H1 (cell line): ENCODE results near the gene STK32C. TPM values are rescaled to one million over a fixed set of nuclear protein-coding genes. Genes with fewer than 3 reads are reported as not detected.

Experiments used
- CTCF ChIA-PET: fragments of 300-600 bp; sonication (Branson Sonifier 250); formaldehyde crosslinking; loops from one replicate; lab custom pipeline; 2021; ENCODE audit not compliant: partially characterized antibody; lab: Charles Lee
- POLR2A ChIA-PET: fragments of 300-600 bp; sonication (Branson Sonifier 250); formaldehyde crosslinking; loops from one replicate; lab custom pipeline; 2021; ENCODE audit warnings: inconsistent platforms; ENCODE audit not compliant: partially characterized antibody; lab: Charles Lee
- DNase-seq, 2 experiments: peaks; one replicate each; pipeline versions ENCODE4 v3.0.0 to v3.0.0-alpha.2; 2010 to 2022; ENCODE audit warnings: low spot score in 2 of 2, low read depth in 1 of 2, mixed read lengths in 1 of 2
- FAIRE-seq: peaks from 2 replicates; lab custom pipeline; 2011; peaks lifted over from hg19 to GRCh38; lab: Jason Lieb, UNC
- H2AFZ ChIP-seq: 2 replicates; pipeline ENCODE4 v1.8.1; 2012; ENCODE audit warnings: low read length, inconsistent platforms
- H2AK5ac ChIP-seq: 2 replicates; pipeline ENCODE4 v1.6.1; 2013; ENCODE audit warnings: low read depth, low read length
- H2BK120ac ChIP-seq: replicated peaks from 2 replicates; pipeline ENCODE3; 2013; ENCODE audit warnings: low read depth, low read length, inconsistent platforms
- H2BK12ac ChIP-seq: 2 replicates; pipeline ENCODE4 v1.6.1; 2013; ENCODE audit warnings: low read depth, low read length
- H2BK15ac ChIP-seq: 2 replicates; pipeline ENCODE4 v1.6.1; 2013; ENCODE audit warnings: low read length
- H2BK20ac ChIP-seq: 2 replicates; pipeline ENCODE4 v1.6.1; 2013; ENCODE audit warnings: low read length
- H2BK5ac ChIP-seq: 2 replicates; pipeline ENCODE4 v1.6.1; 2013; ENCODE audit warnings: low read depth, low read length
- H3K14ac ChIP-seq: 2 replicates; pipeline ENCODE4 v1.6.1; 2013; ENCODE audit warnings: inconsistent platforms; ENCODE audit not compliant: insufficient read length
- H3K18ac ChIP-seq: 2 replicates; pipeline ENCODE4 v1.6.1; 2013; ENCODE audit warnings: low read length; ENCODE audit errors: extremely low read depth
- H3K23ac ChIP-seq: 2 replicates; pipeline ENCODE4 v1.6.1; 2013; ENCODE audit warnings: inconsistent platforms; ENCODE audit not compliant: insufficient read length
- H3K23me2 ChIP-seq: 2 replicates; pipeline ENCODE4 v1.6.1; 2013; ENCODE audit warnings: low read depth, low read length
- H3K27ac ChIP-seq: 2 replicates; pipeline ENCODE4 v1.6.1; 2011; ENCODE audit warnings: low read depth, low read length, inconsistent platforms
- H3K27me3 ChIP-seq, 4 experiments: replicated peaks in 1 of 4; 1 replicate in 1 of 4; 2 replicates in 3 of 4; pipeline versions ENCODE4 v1.6.1 to v1.8.1; 2011 to 2013; ENCODE audit warnings: low read length in 3 of 4, mild to moderate bottlenecking in 3 of 4, inconsistent platforms in 2 of 4, mixed read lengths in 2 of 4, moderate library complexity in 1 of 4; ENCODE audit not compliant: control insufficient read depth in 3 of 4, insufficient read depth in 3 of 4; ENCODE audit errors: extremely low read depth in 1 of 4
- H3K36me3 ChIP-seq, 4 experiments: 2 replicates each; pipeline versions ENCODE4 v1.6.1 to v1.8.1; 2011 to 2013; ENCODE audit warnings: mild to moderate bottlenecking in 4 of 4, low read length in 3 of 4, moderate library complexity in 2 of 4, control low read depth in 1 of 4, inconsistent platforms in 1 of 4; ENCODE audit not compliant: insufficient read depth in 4 of 4, control insufficient read depth in 2 of 4
- H3K4ac ChIP-seq: replicated peaks from 2 replicates; pipeline ENCODE3; 2013; ENCODE audit warnings: low read length, low read depth, mixed read lengths, inconsistent platforms; ENCODE audit not compliant: insufficient read length
- H3K4me1 ChIP-seq, 4 experiments: replicated peaks in 1 of 4; 1 replicate in 1 of 4; 2 replicates in 3 of 4; pipeline versions ENCODE4 v1.6.1 to v1.8.1; 2011 to 2013; ENCODE audit warnings: low read length in 3 of 4, inconsistent platforms in 2 of 4, mixed read lengths in 1 of 4; ENCODE audit not compliant: insufficient read depth in 4 of 4, control insufficient read depth in 3 of 4
- H3K4me2 ChIP-seq, 2 experiments: 2 replicates each; pipeline versions ENCODE4 v1.6.1 to v1.8.1; 2011 to 2013; ENCODE audit warnings: low read depth in 2 of 2, low read length in 2 of 2, control low read depth in 1 of 2, inconsistent platforms in 1 of 2, mild to moderate bottlenecking in 1 of 2; ENCODE audit not compliant: insufficient read depth in 1 of 2
- H3K4me3 ChIP-seq, 4 experiments: fragments of 200-600, 300-600 bp in 1 of 4; sonication (generic), shearing (Covaris generic), sonication (Bioruptor Twin) in 1 of 4; 2 replicates each; pipeline versions ENCODE4 v1.5.1 to v1.8.1; 2011 to 2016; ENCODE audit warnings: low read length in 4 of 4, low read depth in 3 of 4, control low read depth in 2 of 4, inconsistent platforms in 2 of 4, mild to moderate bottlenecking in 2 of 4, mixed read lengths in 1 of 4, moderate library complexity in 1 of 4; ENCODE audit not compliant: insufficient read depth in 2 of 4; ENCODE audit errors: extremely low read depth in 1 of 4
- H3K56ac ChIP-seq: replicated peaks from 2 replicates; pipeline ENCODE3; 2013; ENCODE audit warnings: low read depth, mild to moderate bottlenecking, mixed read lengths, low read length, inconsistent platforms; ENCODE audit not compliant: insufficient read length
- H3K79me1 ChIP-seq: 2 replicates; pipeline ENCODE4 v1.6.1; 2013; ENCODE audit warnings: low read depth, low read length, control low read depth
- H3K79me2 ChIP-seq, 2 experiments: 2 replicates each; pipeline versions ENCODE4 v1.6.1 to v1.8.1; 2012 to 2013; ENCODE audit warnings: low read length in 2 of 2, mild to moderate bottlenecking in 2 of 2, inconsistent platforms in 1 of 2; ENCODE audit not compliant: insufficient read depth in 2 of 2, control insufficient read depth in 1 of 2
- H3K9ac ChIP-seq, 4 experiments: replicated peaks in 1 of 4; 1 replicate in 1 of 4; 2 replicates in 3 of 4; pipeline versions ENCODE4 v1.6.1 to v1.8.1; 2011 to 2013; ENCODE audit warnings: low read depth in 3 of 4, low read length in 3 of 4, control low read depth in 2 of 4, mild to moderate bottlenecking in 2 of 4, moderate library complexity in 2 of 4, inconsistent platforms in 1 of 4; ENCODE audit errors: extremely low read depth in 1 of 4
- H3K9me3 ChIP-seq, 2 experiments: 2 replicates each; pipeline versions ENCODE4 v1.6.1 to v1.8.1; 2012 to 2013; ENCODE audit warnings: mild to moderate bottlenecking in 2 of 2, moderate library complexity in 2 of 2, control low read depth in 1 of 2, inconsistent platforms in 1 of 2, low read depth in 1 of 2, low read length in 1 of 2, mixed read lengths in 1 of 2; ENCODE audit not compliant: insufficient read depth in 2 of 2
- H4K20me1 ChIP-seq, 2 experiments: replicated peaks in 1 of 2; 2 replicates each; pipeline versions ENCODE3 to v1.8.1; 2011 to 2013; ENCODE audit warnings: inconsistent platforms in 2 of 2, low read length in 2 of 2, mild to moderate bottlenecking in 1 of 2; ENCODE audit not compliant: insufficient read depth in 2 of 2, control insufficient read depth in 1 of 2
- H4K5ac ChIP-seq: 2 replicates; pipeline ENCODE4 v1.6.1; 2013; ENCODE audit warnings: low read length, low read depth, mixed read lengths, inconsistent platforms; ENCODE audit not compliant: insufficient read length
- H4K8ac ChIP-seq: 2 replicates; pipeline ENCODE4 v1.8.0; 2013; ENCODE audit warnings: mild to moderate bottlenecking, moderate library complexity, low read length, inconsistent platforms; ENCODE audit not compliant: insufficient read depth; ENCODE audit errors: extremely low read depth
- H4K91ac ChIP-seq: replicated peaks from 2 replicates; pipeline ENCODE3; 2013; ENCODE audit warnings: low read length, mixed read lengths, inconsistent platforms; ENCODE audit not compliant: insufficient read length
- ASH2L ChIP-seq: fragments of 200-600, 300-600 bp; sonication (generic); IDR thresholded peaks from one replicate; pipeline ENCODE4 v1.7.1; 2017; ENCODE audit warnings: low read length
- EZH2 ChIP-seq: fragments of 200-600 bp; sonication (generic); IDR thresholded peaks from 2 replicates; pipeline ENCODE4 v1.7.1; 2012; ENCODE audit warnings: low read depth, mild to moderate bottlenecking, moderate library complexity, low read length, inconsistent platforms; ENCODE audit not compliant: severe bottlenecking
- GTF2F1 ChIP-seq: IDR thresholded peaks from 2 replicates; pipeline ENCODE4 v1.6.1; 2012; ENCODE audit warnings: low read depth, low read length, improper control_type of control experiment, borderline replicate concordance
- JUN ChIP-seq: IDR thresholded peaks from 2 replicates; pipeline ENCODE4 v1.6.1; 2011; ENCODE audit warnings: low read depth, mild to moderate bottlenecking, improper control_type of control experiment, low read length
- KDM1A ChIP-seq: fragments of 200-600, 300-600 bp; sonication (generic); IDR thresholded peaks from 2 replicates; pipeline ENCODE4 v1.7.1; 2016; ENCODE audit warnings: mild to moderate bottlenecking, low read length, borderline replicate concordance
- KDM5A ChIP-seq: fragments of 200-600 bp; IDR thresholded peaks from 2 replicates; pipeline ENCODE4 v1.7.1; 2012; ENCODE audit warnings: mild to moderate bottlenecking, low read length, inconsistent platforms, mixed read lengths
- NRF1 ChIP-seq: IDR thresholded peaks from 2 replicates; pipeline ENCODE4 v1.6.1; 2011; ENCODE audit warnings: mild to moderate bottlenecking, low read depth, low read length, improper control_type of control experiment
- RFX5 ChIP-seq: IDR thresholded peaks from 2 replicates; pipeline ENCODE4 v1.6.1; 2011; ENCODE audit warnings: low read depth, low read length, improper control_type of control experiment, borderline replicate concordance
- RXRA ChIP-seq: IDR thresholded peaks from 2 replicates; pipeline ENCODE4 v1.6.1; 2011; ENCODE audit warnings: low read depth, mild to moderate bottlenecking, low read length, moderate library complexity; ENCODE audit not compliant: insufficient read depth
- SP4 ChIP-seq: IDR thresholded peaks from 2 replicates; pipeline ENCODE4 v1.6.1; 2012; ENCODE audit warnings: low read length, inconsistent platforms
- SUZ12 ChIP-seq: fragments of 200-600 bp; sonication (generic); IDR thresholded peaks from 2 replicates; pipeline ENCODE4 v1.6.1; 2012; ENCODE audit warnings: mild to moderate bottlenecking, inconsistent platforms, low read length, moderate library complexity, mixed read lengths
- WGBS, 2 experiments: shearing (Covaris generic) in 1 of 2; methylation state at CpG; one replicate each; pipeline versions ENCODE4 v1.1.6 to v1.1.7; 2013 to 2015; ENCODE audit warnings: low lambda C conversion rate in 2 of 2, mixed read lengths in 2 of 2, inconsistent platforms in 1 of 2, low coverage in 1 of 2, missing lambda C conversion rate in 1 of 2; ENCODE audit not compliant: insufficient replicate concordance in 2 of 2, insufficient coverage in 1 of 2, insufficient read length in 1 of 2; ENCODE audit errors: extremely low coverage in 1 of 2, missing lambda C conversion rate in 1 of 2; 5-methylcytosine and 5-hydroxymethylcytosine counted together
- polyA plus RNA-seq, 7 experiments: library from polyadenylated mRNA; depleted of rRNA in 3 of 7; stranded (reverse) in 5 of 7; unstranded in 2 of 7; fragments of >200 nt in 5 of 7; fragments of 200-250 nt in 2 of 7; gene quantifications; 1 replicate in 5 of 7; 2 replicates in 1 of 7; 4 replicates in 1 of 7; pipeline versions ENCODE4 v1.2.1 to v1.2.3, GENCODE V29; 2011 to 2013; ENCODE audit warnings: missing spikeins in 2 of 7, mixed read lengths in 2 of 7
- total RNA-seq: library from RNA; stranded (reverse); fragmentation: NEBNext Ultra II Directional; extraction: Animal tissue kit (Norgen Biotek cat#: 25700); gene quantifications from 2 replicates; pipeline ENCODE4 v1.2.1, GENCODE V29; 2021
- TF ChIP-seq, protein P1 (sequence below): IDR thresholded peaks from 2 replicates; pipeline ENCODE4 v1.6.1; 2011; ENCODE audit warnings: low read depth, mild to moderate bottlenecking, low read length; ENCODE audit not compliant: insufficient read depth
- TF ChIP-seq, protein P2 (sequence below): IDR thresholded peaks from 2 replicates; pipeline ENCODE4 v1.6.1; 2012; ENCODE audit warnings: inconsistent platforms

Gene STK32C
- total and polyA plus RNA-seq, 2 of the 8 experiments (the other 6 are each of a cell fraction or from before 2014, with no cell fraction given) = 10.6 to 15.6 TPM

DNA sequence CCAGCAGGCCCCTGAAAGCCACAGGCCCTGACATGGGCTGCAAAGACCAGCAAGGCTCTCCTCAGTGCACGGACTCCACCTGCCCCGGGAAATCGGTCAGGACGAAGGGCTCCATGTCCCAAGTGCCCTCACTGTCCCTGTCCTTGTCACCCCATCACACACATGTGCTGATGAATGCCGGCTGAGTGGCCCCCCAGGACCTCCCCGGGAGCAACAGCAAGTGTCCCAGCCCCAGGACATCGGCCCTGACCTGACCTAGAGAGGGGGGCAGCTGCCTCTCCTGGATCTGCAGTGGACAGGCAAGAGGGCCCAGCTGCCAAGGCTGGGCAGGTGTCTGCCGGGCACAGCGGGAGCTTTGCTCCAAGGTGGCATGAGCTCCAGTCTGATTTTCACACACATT lies 49.8 kb downstream of the STK32C start:
- POLR2A ChIA-PET = no interaction called here

More for the DNA sequence above, 49.8 kb downstream of the STK32C start:
- H3K79me2 ChIP-seq = no peaks in the 10 kb centered on the region
- H4K8ac ChIP-seq = no peak overlapping the region
- H3K23me2 ChIP-seq = no peaks in the 10 kb centered on the region
- no peaks in the 10 kb centered on the region for H3K79me1 ChIP-seq
- no peak overlapping the region for H3K9ac ChIP-seq
- 88% methylated on average over 9 of the region's 9 CpGs; no CpG with 5 or more reads in 1 of the 2 experiments for WGBS, 2 experiments
- no peak overlapping the region for H2BK12ac ChIP-seq
- CTCF ChIA-PET = interaction anchor here (1.2 kb wide), 1 partner anchor 12 kb away, joined by 4 read pairs; no protein-coding TSS in a partner anchor
- H3K14ac ChIP-seq = no peak overlapping the region
- H2BK120ac ChIP-seq = no peak overlapping the region
- no peak overlapping the region for H2BK20ac ChIP-seq
- H3K4me1 ChIP-seq = peaks cover 0 to 4% (median 1%) of the 10 kb centered on the region in 4 experiments; a peak in 4 of 7 replicates
- no peak overlapping the region for H4K5ac ChIP-seq
- H3K27me3 ChIP-seq = no peaks in the 10 kb centered on the region
- H3K4me2 ChIP-seq = no peak overlapping the region
- H3K56ac ChIP-seq = no peak overlapping the region
- H2BK5ac ChIP-seq = no peak overlapping the region
- no peak for TF ChIP-seq KDM5A
- no peak for TF ChIP-seq EZH2
- TF ChIP-seq JUN = no peak
- no peak for TF ChIP-seq KDM1A
- no peak for TF ChIP-seq SUZ12
- no peak for TF ChIP-seq GTF2F1
- TF ChIP-seq ASH2L = no peak
- TF ChIP-seq RXRA = no peak
- TF ChIP-seq SP4 = no peak
- TF ChIP-seq, protein P1, sequence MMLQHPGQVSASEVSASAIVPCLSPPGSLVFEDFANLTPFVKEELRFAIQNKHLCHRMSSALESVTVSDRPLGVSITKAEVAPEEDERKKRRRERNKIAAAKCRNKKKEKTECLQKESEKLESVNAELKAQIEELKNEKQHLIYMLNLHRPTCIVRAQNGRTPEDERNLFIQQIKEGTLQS = no peak
- TF ChIP-seq, protein P2, sequence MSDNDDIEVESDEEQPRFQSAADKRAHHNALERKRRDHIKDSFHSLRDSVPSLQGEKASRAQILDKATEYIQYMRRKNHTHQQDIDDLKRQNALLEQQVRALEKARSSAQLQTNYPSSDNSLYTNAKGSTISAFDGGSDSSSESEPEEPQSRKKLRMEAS = no peak
- no peak for TF ChIP-seq RFX5
- TF ChIP-seq NRF1 = no peak
- no peak overlapping the region for H2BK15ac ChIP-seq
- no peaks in the 10 kb centered on the region for H4K20me1 ChIP-seq
- H2AK5ac ChIP-seq = no peak overlapping the region
- H3K9me3 ChIP-seq = no peaks in the 10 kb centered on the region
- H3K23ac ChIP-seq = no peak overlapping the region
- no peak overlapping the region for H3K27ac ChIP-seq
- no peak overlapping the region for H3K4me3 ChIP-seq
- no peak for DNase-seq
- H3K18ac ChIP-seq = no peak overlapping the region
- no peak overlapping the region for H4K91ac ChIP-seq
- no peaks in the 10 kb centered on the region for H3K36me3 ChIP-seq
- no peak for FAIRE-seq
- no peak overlapping the region for H2AFZ ChIP-seq
- H3K4ac ChIP-seq = no peak overlapping the region
